ENCODE data around the gene PROCA1. TPM values are rescaled to one million over a fixed set of nuclear protein-coding genes. Genes with fewer than 3 reads are reported as not detected.

Gene PROCA1
- total RNA-seq, 4 donors from 2014 or later: 1.0 to 3.7 (median 3.3) TPM; not detected in 1

DNA sequence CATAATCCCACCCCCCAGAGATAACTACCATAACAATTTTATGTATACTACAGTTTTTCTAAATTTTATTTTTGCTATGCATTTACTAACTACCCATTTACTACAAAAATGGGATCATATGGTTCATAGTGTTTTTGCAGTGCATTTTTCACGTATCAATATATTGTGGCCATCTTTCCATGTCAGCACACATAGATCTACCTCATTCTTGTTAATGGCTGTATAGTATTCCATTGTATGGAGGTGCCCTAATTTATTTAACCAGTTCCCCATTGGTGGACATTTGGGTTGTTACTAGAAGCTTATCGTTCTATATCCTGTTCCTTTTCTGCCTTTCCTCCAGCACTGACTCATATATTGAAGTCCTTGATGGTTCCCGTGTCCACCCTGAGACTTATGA, 22.7 kb downstream of the PROCA1 start:
- no peak for TF ChIP-seq POLR2A (IDR thresholded peaks at IDR 0.05)
- TF ChIP-seq, protein P1, sequence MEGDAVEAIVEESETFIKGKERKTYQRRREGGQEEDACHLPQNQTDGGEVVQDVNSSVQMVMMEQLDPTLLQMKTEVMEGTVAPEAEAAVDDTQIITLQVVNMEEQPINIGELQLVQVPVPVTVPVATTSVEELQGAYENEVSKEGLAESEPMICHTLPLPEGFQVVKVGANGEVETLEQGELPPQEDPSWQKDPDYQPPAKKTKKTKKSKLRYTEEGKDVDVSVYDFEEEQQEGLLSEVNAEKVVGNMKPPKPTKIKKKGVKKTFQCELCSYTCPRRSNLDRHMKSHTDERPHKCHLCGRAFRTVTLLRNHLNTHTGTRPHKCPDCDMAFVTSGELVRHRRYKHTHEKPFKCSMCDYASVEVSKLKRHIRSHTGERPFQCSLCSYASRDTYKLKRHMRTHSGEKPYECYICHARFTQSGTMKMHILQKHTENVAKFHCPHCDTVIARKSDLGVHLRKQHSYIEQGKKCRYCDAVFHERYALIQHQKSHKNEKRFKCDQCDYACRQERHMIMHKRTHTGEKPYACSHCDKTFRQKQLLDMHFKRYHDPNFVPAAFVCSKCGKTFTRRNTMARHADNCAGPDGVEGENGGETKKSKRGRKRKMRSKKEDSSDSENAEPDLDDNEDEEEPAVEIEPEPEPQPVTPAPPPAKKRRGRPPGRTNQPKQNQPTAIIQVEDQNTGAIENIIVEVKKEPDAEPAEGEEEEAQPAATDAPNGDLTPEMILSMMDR (IDR thresholded peaks at IDR 0.05): no peak
- intact Hi-C loops (cut with DNase I; ENCODE audit: low total_unique reads): no loop called here

DNA sequence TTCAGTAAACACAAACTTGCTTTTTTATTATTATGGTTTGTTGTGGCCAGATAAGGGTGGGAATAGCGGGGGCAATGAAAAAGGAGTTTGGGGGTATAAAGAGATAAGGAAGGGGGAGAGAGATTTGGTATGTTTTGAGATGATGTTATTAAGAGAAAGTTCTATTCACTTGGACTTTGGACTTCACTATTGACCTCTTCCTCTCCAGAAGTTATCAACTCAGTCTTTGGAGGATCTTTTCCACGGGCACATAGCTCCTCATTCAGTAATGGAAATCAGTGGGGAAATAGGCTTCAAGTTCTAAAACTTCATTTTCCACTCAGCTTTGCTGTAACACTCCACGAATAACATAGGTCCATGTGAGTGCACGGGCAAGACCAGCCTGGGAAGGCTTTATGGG, 23.2 kb downstream of the PROCA1 start:
- intact Hi-C loops (cut with DNase I; ENCODE audit: low total_unique reads): no loop called here
- TF ChIP-seq, protein P1 (IDR thresholded peaks at IDR 0.05): no peak
- TF ChIP-seq POLR2A (IDR thresholded peaks at IDR 0.05): no peak
- WGBS, 2 donors: 97 to 98% methylated on average over 4 of the region's 4 CpGs

More for the DNA sequence above, 22.7 kb downstream of the PROCA1 start:
- H3K4me3 ChIP-seq (ENCODE audit: low read depth, poor library complexity, severe bottlenecking): no peak overlapping the region
- 96 to 98% methylated on average over 3 of the region's 3 CpGs for WGBS, 2 donors
- DNase-seq (ENCODE audit: low spot score in 2 of 2): no peak

DNA sequence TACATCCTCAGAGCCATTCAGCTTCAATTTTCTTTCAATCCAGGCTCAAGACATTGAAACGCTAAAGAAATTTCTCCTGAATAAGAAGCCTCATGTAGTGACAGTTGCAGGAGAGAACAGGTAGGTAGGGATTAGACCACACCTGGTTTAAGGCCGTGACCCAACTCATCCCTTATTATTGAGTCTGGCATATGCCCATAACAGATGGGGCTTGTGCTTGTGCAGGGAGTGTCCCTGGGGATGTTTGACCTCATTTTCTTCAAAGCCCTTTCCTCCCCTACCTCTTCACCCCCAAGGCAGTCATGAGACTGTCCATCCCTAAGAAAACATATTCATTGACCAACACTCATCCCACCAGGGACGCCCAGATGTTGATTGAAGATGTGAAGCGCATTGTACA, 25.4 kb downstream of the PROCA1 start:
- DNase-seq (ENCODE audit: low spot score in 2 of 2): no peak
- intact Hi-C loops (cut with DNase I; ENCODE audit: low total_unique reads): no loop called here
- H3K4me3 ChIP-seq (ENCODE audit: low read depth, poor library complexity, severe bottlenecking): no peak overlapping the region
- TF ChIP-seq, protein P1 (IDR thresholded peaks at IDR 0.05): no peak
- no peak for TF ChIP-seq POLR2A (IDR thresholded peaks at IDR 0.05)
- WGBS, 2 donors: 74 to 80% methylated on average over 4 of the region's 4 CpGs

More for the DNA sequence above, 23.2 kb downstream of the PROCA1 start:
- H3K4me3 ChIP-seq (ENCODE audit: low read depth, poor library complexity, severe bottlenecking): no peak overlapping the region
- no peak for DNase-seq (ENCODE audit: low spot score in 2 of 2)

DNA sequence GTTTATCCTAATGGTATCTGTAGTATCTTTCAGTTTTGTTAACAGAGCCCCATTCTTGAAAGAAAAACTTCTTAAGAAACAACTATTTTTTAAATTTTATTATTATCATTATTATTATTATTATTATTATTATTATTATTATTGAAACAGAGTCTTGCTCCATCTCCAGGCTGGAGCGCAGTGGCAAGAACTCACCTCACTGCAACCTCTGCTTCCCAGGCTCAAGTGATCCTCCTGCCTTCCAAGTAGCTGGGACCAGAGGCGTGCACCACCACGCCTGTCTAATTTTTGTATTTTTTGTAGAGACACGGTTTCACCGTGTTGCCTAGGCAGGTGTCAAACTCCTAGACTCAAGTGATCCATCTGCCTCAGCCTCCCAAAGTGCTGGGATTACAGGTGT, 26.3 kb downstream of the PROCA1 start:
- TF ChIP-seq POLR2A (IDR thresholded peaks at IDR 0.05): no peak
- TF ChIP-seq, protein P1 (IDR thresholded peaks at IDR 0.05): no peak
- DNase-seq (ENCODE audit: low spot score in 2 of 2): peak in 1 of 2 donors; percentile 2
- intact Hi-C loops (cut with DNase I; ENCODE audit: low total_unique reads): no loop called here
- H3K4me3 ChIP-seq (ENCODE audit: low read depth, poor library complexity, severe bottlenecking): no peak overlapping the region
- WGBS, 2 donors: 80 to 83% methylated on average over 5 of the region's 5 CpGs

DNA sequence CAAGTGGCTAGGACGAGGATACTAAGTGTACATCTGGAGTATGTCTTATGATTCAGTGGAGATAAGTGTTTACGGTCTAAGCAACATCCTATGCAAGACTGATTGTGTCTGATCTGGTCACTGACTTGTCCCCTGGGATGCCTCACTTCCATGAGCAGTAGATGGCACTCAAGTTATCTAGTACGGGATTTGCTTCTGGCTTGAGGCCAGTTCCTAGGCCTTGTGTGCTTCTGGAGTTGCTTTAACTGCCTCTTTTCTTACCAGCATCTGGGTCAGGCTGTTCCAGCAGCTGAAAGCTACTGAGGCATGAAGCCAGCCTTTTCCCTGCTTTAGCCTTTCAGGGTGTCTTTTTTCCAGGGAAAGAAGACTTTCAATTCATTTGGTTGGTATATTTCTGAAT, 26.7 kb downstream of the PROCA1 start:
- TF ChIP-seq, protein P1 (IDR thresholded peaks at IDR 0.05): no peak
- TF ChIP-seq POLR2A (IDR thresholded peaks at IDR 0.05): no peak
- peak in 1 of 2 donors; percentile 48 for DNase-seq (ENCODE audit: low spot score in 2 of 2)
- intact Hi-C loops (cut with DNase I; ENCODE audit: low total_unique reads): no loop called here
- no peak overlapping the region for H3K4me3 ChIP-seq (ENCODE audit: low read depth, poor library complexity, severe bottlenecking)
- 56 to 69% methylated on average over 3 of the region's 3 CpGs for WGBS, 2 donors

DNA sequence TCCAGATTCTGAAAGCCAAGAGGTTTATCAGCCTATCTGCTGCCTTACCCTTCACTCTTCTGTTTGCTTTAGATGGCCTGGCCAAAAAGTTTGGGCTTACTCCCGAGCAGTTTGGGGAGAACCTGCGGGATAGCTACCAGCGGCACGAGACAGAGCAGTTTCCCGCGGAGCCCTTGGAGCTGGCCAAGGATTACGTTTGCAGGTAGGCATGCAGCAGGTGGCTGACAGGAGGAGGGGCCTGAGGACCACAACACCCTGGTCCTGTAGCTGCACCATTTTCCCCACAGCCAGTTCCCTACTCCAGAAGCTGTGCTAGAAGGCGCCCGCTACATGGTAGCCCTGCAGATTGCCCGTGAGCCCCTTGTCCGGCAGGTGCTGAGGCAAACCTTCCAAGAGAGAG, 29.0 kb downstream of the PROCA1 start:
- no peak overlapping the region for H3K4me3 ChIP-seq (ENCODE audit: low read depth, poor library complexity, severe bottlenecking)
- TF ChIP-seq POLR2A (IDR thresholded peaks at IDR 0.05): no peak
- TF ChIP-seq, protein P1 (IDR thresholded peaks at IDR 0.05): no peak
- intact Hi-C loops (cut with DNase I; ENCODE audit: low total_unique reads): no loop called here
- WGBS, 2 donors: 87 to 92% methylated on average over 11 of the region's 11 CpGs
- peak in 1 of 2 donors; percentile 32 for DNase-seq (ENCODE audit: low spot score in 2 of 2)

Measured in lower leg skin (tissue), 4 donors.